C4-2B (cell line): ENCODE data around the gene GSG1.

Experiments
- CTCF ChIP-seq: fragments of 450-650 bp; conservative IDR thresholded peaks from 2 replicates; pipeline ENCODE4 v1.5.1; 2017; ENCODE audit warnings: mild to moderate bottlenecking
- ZFX ChIP-seq: fragments of 450-650 bp; IDR thresholded peaks from 2 replicates; pipeline ENCODE4 v1.6.1; 2017

- TF ChIP-seq CTCF (no peak), ZFX (no peak)
These were observed 60.7 kb downstream of the GSG1 start for GRCh38 chr12:13042666-13043230.
